Stomach smooth muscle (tissue), 2 donors: ENCODE measurements around the gene FAM163B.
"Not testable (repeated sequence)": the region's sequence is repeated elsewhere in the genome, so short reads cannot be mapped to it uniquely, and the experiment has no call there.

Source experiments
- H3K27ac ChIP-seq: one replicate; pipeline ENCODE4 v1.7.0; 2013; ENCODE audit warnings: mild to moderate bottlenecking, low read length, inconsistent platforms
- H3K27me3 ChIP-seq, 2 donors: one replicate each; pipeline ENCODE4 v1.7.0; 2013; ENCODE audit warnings: low read length in 2 of 2; ENCODE audit not compliant: insufficient read depth in 2 of 2, control insufficient read depth in 1 of 2
- H3K36me3 ChIP-seq, 2 donors: one replicate each; pipeline ENCODE4 v1.7.0; 2013; ENCODE audit warnings: low read length in 2 of 2; ENCODE audit not compliant: control insufficient read depth in 2 of 2, insufficient read depth in 2 of 2
- H3K4me1 ChIP-seq: one replicate; pipeline ENCODE4 v1.7.0; 2013; ENCODE audit warnings: low read length; ENCODE audit not compliant: control insufficient read depth, insufficient read depth
- H3K4me3 ChIP-seq, 2 donors: one replicate each; pipeline ENCODE4 v1.7.0; 2013; ENCODE audit warnings: low read length in 2 of 2
- H3K9ac ChIP-seq, 2 donors: one replicate each; pipeline ENCODE4 v1.7.0; 2013; ENCODE audit warnings: low read length in 2 of 2, mild to moderate bottlenecking in 1 of 2
- H3K9me3 ChIP-seq, 2 donors: one replicate each; pipeline ENCODE4 v1.7.0; 2013; ENCODE audit warnings: low read length in 2 of 2; ENCODE audit not compliant: control insufficient read depth in 2 of 2
- donor health status: healthy.
- donor health status: Pancreatic carcinoma.

FAM163B gene

GRCh38 chr9:133566382-133566781, 42.8 kb downstream of the FAM163B start:
- Histone ChIP-seq H3K27ac (no peak overlapping the region), H3K9me3 (no peaks in the 10 kb centered on the region), H3K36me3 (no peaks in the 10 kb centered on the region), H3K4me3 (no peak overlapping the region), H3K27me3 (peaks cover 0 to 3% of the 10 kb centered on the region in 2 donors), H3K4me1 (peaks cover 23% of the 10 kb centered on the region), H3K9ac (no peak overlapping the region)

GRCh38 chr9:133564451-133565116, 44.6 kb downstream of the FAM163B start:
- Histone ChIP-seq H3K4me3 (no peak overlapping the region), H3K27me3 (peaks cover 0 to 3% of the 10 kb centered on the region in 2 donors), H3K27ac (no peak overlapping the region), H3K36me3 (no peaks in the 10 kb centered on the region), H3K9ac (no peak overlapping the region), H3K4me1 (peaks cover 34% of the 10 kb centered on the region), H3K9me3 (no peaks in the 10 kb centered on the region)

GRCh38 chr9:133563814-133564213, 45.4 kb downstream of the FAM163B start:
- H3K9me3 ChIP-seq, H3K27ac ChIP-seq, H3K27me3 ChIP-seq, H3K4me3 ChIP-seq, H3K9ac ChIP-seq, H3K36me3 ChIP-seq: not testable (repeated sequence)
- H3K4me1 ChIP-seq = peaks cover 34% of the 10 kb centered on the region

- H3K27me3 ChIP-seq = peaks cover 0 to 3% of the 10 kb centered on the region in 2 donors
- no peaks in the 10 kb centered on the region for H3K36me3 ChIP-seq
- H3K4me3 ChIP-seq = no peak overlapping the region
- H3K9ac ChIP-seq = no peak overlapping the region
- H3K27ac ChIP-seq = no peak overlapping the region
- H3K9me3 ChIP-seq = no peaks in the 10 kb centered on the region
- peaks cover 37% of the 10 kb centered on the region for H3K4me1 ChIP-seq
These were observed 45.8 kb downstream of the FAM163B start for GRCh38 chr9:133563291-133563796.

- no peaks in the 10 kb centered on the region for H3K36me3 ChIP-seq
- H3K4me1 ChIP-seq = peaks cover 43% of the 10 kb centered on the region
- H3K9ac ChIP-seq = no peak overlapping the region
- no peak overlapping the region for H3K27ac ChIP-seq
- no peaks in the 10 kb centered on the region for H3K9me3 ChIP-seq
- H3K4me3 ChIP-seq = no peak overlapping the region
- H3K27me3 ChIP-seq = peaks cover 0 to 3% of the 10 kb centered on the region in 2 donors
These were observed 46.4 kb downstream of the FAM163B start for GRCh38 chr9:133562611-133563290.

- no peak overlapping the region for H3K4me3 ChIP-seq
- no peak overlapping the region for H3K9ac ChIP-seq
- H3K27ac ChIP-seq = no peak overlapping the region
- H3K27me3 ChIP-seq = peaks cover 0 to 3% of the 10 kb centered on the region in 2 donors
- H3K4me1 ChIP-seq = peaks cover 45% of the 10 kb centered on the region
- no peaks in the 10 kb centered on the region for H3K9me3 ChIP-seq
- no peaks in the 10 kb centered on the region for H3K36me3 ChIP-seq
These were observed 47.1 kb downstream of the FAM163B start for GRCh38 chr9:133561976-133562554.

GRCh38 chr9:133560944-133561343, 48.2 kb downstream of the FAM163B start:
- Histone ChIP-seq H3K9ac (no peak overlapping the region), H3K9me3 (no peaks in the 10 kb centered on the region), H3K36me3 (no peaks in the 10 kb centered on the region), H3K27ac (no peak overlapping the region), H3K4me3 (no peak overlapping the region), H3K4me1 (peaks cover 44% of the 10 kb centered on the region), H3K27me3 (peaks cover 0 to 3% of the 10 kb centered on the region in 2 donors)

GRCh38 chr9:133560311-133560710, 48.9 kb downstream of the FAM163B start:
- no peaks in the 10 kb centered on the region for H3K36me3 ChIP-seq
- no peak overlapping the region for H3K4me3 ChIP-seq
- H3K9ac ChIP-seq = no peak overlapping the region
- peaks cover 38% of the 10 kb centered on the region for H3K4me1 ChIP-seq
- no peak overlapping the region for H3K27ac ChIP-seq
- H3K27me3 ChIP-seq = peaks cover 0 to 3% of the 10 kb centered on the region in 2 donors
- H3K9me3 ChIP-seq = no peaks in the 10 kb centered on the region

GRCh38 chr9:133558191-133559126, 50.7 kb downstream of the FAM163B start:
- peaks cover 3 to 4% of the 10 kb centered on the region in 2 donors for H3K27me3 ChIP-seq
- H3K9ac ChIP-seq = no peak overlapping the region
- peak overlapping the region in 1 of 2 donors; percentile 22 for H3K4me3 ChIP-seq
- H3K36me3 ChIP-seq = no peaks in the 10 kb centered on the region
- peak overlapping the region; percentile 11 for H3K27ac ChIP-seq
- H3K9me3 ChIP-seq = no peaks in the 10 kb centered on the region
- peaks cover 30% of the 10 kb centered on the region for H3K4me1 ChIP-seq

- no peak overlapping the region for H3K27ac ChIP-seq
- peaks cover 22% of the 10 kb centered on the region for H3K4me1 ChIP-seq
- H3K9me3 ChIP-seq = no peaks in the 10 kb centered on the region
- no peak overlapping the region for H3K4me3 ChIP-seq
- peaks cover 0 to 4% of the 10 kb centered on the region in 2 donors for H3K27me3 ChIP-seq
- H3K9ac ChIP-seq = no peak overlapping the region
- H3K36me3 ChIP-seq = no peaks in the 10 kb centered on the region
These were observed 51.6 kb downstream of the FAM163B start for GRCh38 chr9:133557581-133557980.
